SU-DHL-6 (cell line): ENCODE data around the gene PRKN.

Experiments
- H2AFZ ChIP-seq: fragments of 200-600 bp; sonication (generic); 2 replicates; pipeline ENCODE4 v1.6.1; 2014; ENCODE audit warnings: low read depth, mild to moderate bottlenecking, moderate library complexity, mixed read lengths, antibody characterized with exemption, low read length; ENCODE audit not compliant: severe bottlenecking
- H3F3A ChIP-seq: fragments of 200-600 bp; shearing (Covaris generic); 2 replicates; pipeline ENCODE4 v1.6.0; 2016; ENCODE audit warnings: antibody characterized with exemption, mild to moderate bottlenecking; ENCODE audit not compliant: insufficient read depth
- H3K27ac ChIP-seq: fragments of 200-600 bp; sonication (generic); 2 replicates; pipeline ENCODE4 v1.5.1; 2016; ENCODE audit warnings: low read depth, mild to moderate bottlenecking, low read length, moderate library complexity, mixed read lengths
- H3K27me3 ChIP-seq: fragments of 200-600 bp; sonication (generic), shearing (Covaris generic); 2 replicates; pipeline ENCODE4 v1.6.0; 2014; ENCODE audit warnings: mild to moderate bottlenecking, low read length
- H3K36me3 ChIP-seq: fragments of 200-600 bp; sonication (generic); 2 replicates; pipeline ENCODE4 v1.6.1; 2014; ENCODE audit warnings: mild to moderate bottlenecking, low read length, mixed read lengths
- H3K4me2 ChIP-seq: fragments of 300-600, 200-600 bp; shearing (Covaris generic), sonication (generic); 2 replicates; pipeline ENCODE4 v1.6.0; 2014; ENCODE audit warnings: low read length, low read depth, mild to moderate bottlenecking; ENCODE audit not compliant: poor library complexity, severe bottlenecking
- H3K4me3 ChIP-seq: fragments of 200-600 bp; sonication (generic); 2 replicates; pipeline ENCODE4 v1.5.1; 2014; ENCODE audit warnings: antibody characterized with exemption, low read length, mild to moderate bottlenecking, mixed read lengths; ENCODE audit not compliant: insufficient read depth, poor library complexity, severe bottlenecking
- H3K79me2 ChIP-seq: fragments of 200-600 bp; sonication (generic); 2 replicates; pipeline ENCODE4 v1.6.1; 2014; ENCODE audit warnings: mild to moderate bottlenecking, low read length, moderate library complexity; ENCODE audit not compliant: insufficient read depth
- H3K9ac ChIP-seq: fragments of 200-600 bp; sonication (generic); 2 replicates; pipeline ENCODE4 v1.7.0; 2014; ENCODE audit warnings: mild to moderate bottlenecking, low read length
- H3K9me2 ChIP-seq: fragments of 200-600 bp; sonication (generic); replicated peaks from 2 replicates; pipeline ENCODE4 v1.6.1; 2014; ENCODE audit warnings: low read length; ENCODE audit not compliant: insufficient read depth
- H3K9me3 ChIP-seq: fragments of 200-600 bp; sonication (generic); 2 replicates; pipeline ENCODE4 v1.6.1; 2014; ENCODE audit warnings: low read length, mixed read lengths; ENCODE audit not compliant: insufficient read depth
- H4K20me1 ChIP-seq: fragments of 200-600 bp; sonication (generic); 2 replicates; pipeline ENCODE4 v1.6.1; 2014; ENCODE audit warnings: low read depth, mild to moderate bottlenecking, antibody characterized with exemption, low read length, moderate library complexity, mixed read lengths
- CTCF ChIP-seq: fragments of 200-600 bp; sonication (generic); IDR thresholded peaks from one replicate; pipeline ENCODE4 v1.5.1; 2017; ENCODE audit warnings: antibody characterized with exemption, mild to moderate bottlenecking, low read length, moderate library complexity; ENCODE audit not compliant: insufficient read depth, poor library complexity, severe bottlenecking
- EZH2phosphoT487 ChIP-seq: fragments of 200-600 bp; sonication (generic), shearing (Covaris generic); conservative IDR thresholded peaks from 2 replicates; pipeline ENCODE4 v1.6.1; 2018; ENCODE audit warnings: mild to moderate bottlenecking, antibody characterized with exemption, low read length, moderate library complexity, mixed read lengths

The PRKN gene

GRCh38 chr6:161903584-161904212, 823.9 kb downstream of the PRKN start:
- H3K27ac ChIP-seq = no peak overlapping the region
- H3K9me2 ChIP-seq = no peaks in the 10 kb centered on the region
- no peaks in the 10 kb centered on the region for H3K79me2 ChIP-seq
- H3K27me3 ChIP-seq = no peaks in the 10 kb centered on the region
- H3K9ac ChIP-seq = no peak overlapping the region
- H3F3A ChIP-seq = no peaks in the 10 kb centered on the region
- H3K9me3 ChIP-seq = no peaks in the 10 kb centered on the region
- no peak overlapping the region for H3K4me2 ChIP-seq
- no peaks in the 10 kb centered on the region for H3K36me3 ChIP-seq
- TF ChIP-seq CTCF = no peak
- TF ChIP-seq EZH2phosphoT487 = no peak
- H4K20me1 ChIP-seq = no peaks in the 10 kb centered on the region
- no peak overlapping the region for H3K4me3 ChIP-seq
- no peak overlapping the region for H2AFZ ChIP-seq

- no peaks in the 10 kb centered on the region for H3K9me2 ChIP-seq
- H3K27me3 ChIP-seq = no peaks in the 10 kb centered on the region
- H2AFZ ChIP-seq = no peak overlapping the region
- no peak overlapping the region for H3K4me3 ChIP-seq
- H3K9ac ChIP-seq = no peak overlapping the region
- TF ChIP-seq EZH2phosphoT487 (no peak), CTCF (no peak)
- H3K9me3 ChIP-seq = no peaks in the 10 kb centered on the region
- H3K79me2 ChIP-seq = no peaks in the 10 kb centered on the region
- no peaks in the 10 kb centered on the region for H3K36me3 ChIP-seq
- H3K4me2 ChIP-seq = no peak overlapping the region
- H3F3A ChIP-seq = no peaks in the 10 kb centered on the region
- H4K20me1 ChIP-seq = no peaks in the 10 kb centered on the region
- no peak overlapping the region for H3K27ac ChIP-seq
Observed at GRCh38 chr6:161901740-161902426, 825.7 kb downstream of the PRKN start.

GRCh38 chr6:161894436-161894835, 833.1 kb downstream of the PRKN start:
- H3K4me2 ChIP-seq = no peak overlapping the region
- H3K9me3 ChIP-seq = no peaks in the 10 kb centered on the region
- no peak overlapping the region for H3K27ac ChIP-seq
- TF ChIP-seq EZH2phosphoT487 (no peak), CTCF (no peak)
- no peaks in the 10 kb centered on the region for H3K9me2 ChIP-seq
- no peaks in the 10 kb centered on the region for H3F3A ChIP-seq
- H4K20me1 ChIP-seq = no peaks in the 10 kb centered on the region
- no peaks in the 10 kb centered on the region for H3K79me2 ChIP-seq
- H3K27me3 ChIP-seq = no peaks in the 10 kb centered on the region
- H3K9ac ChIP-seq = no peak overlapping the region
- H2AFZ ChIP-seq = no peak overlapping the region
- no peaks in the 10 kb centered on the region for H3K36me3 ChIP-seq
- H3K4me3 ChIP-seq = no peak overlapping the region
